Ovary (tissue), 9 donors: Measurements from ENCODE around the gene GPR87. TPM values are rescaled to one million over a fixed set of nuclear protein-coding genes. Genes with fewer than 3 reads are reported as not detected.

Experiments
- DNase-seq, 5 donors: peaks; one replicate each; pipeline ENCODE4 v3.0.0-alpha.2; 2019 to 2020
- H3K27ac ChIP-seq, 2 donors: fragments of 200-600 bp; one replicate each; pipeline versions ENCODE4 v1.5.1 to v1.8.0; 2019 to 2022
- H3K27me3 ChIP-seq: fragments of 200-600 bp; one replicate; pipeline ENCODE4 v1.8.0; 2022
- H3K36me3 ChIP-seq: fragments of 200-600 bp; sonication (generic); one replicate; pipeline ENCODE4 v1.5.1; 2019
- H3K4me1 ChIP-seq: one replicate; pipeline ENCODE4 v1.8.1; 2013; ENCODE audit warnings: mild to moderate bottlenecking, moderate library complexity; ENCODE audit not compliant: insufficient read depth
- H3K4me3 ChIP-seq: fragments of 200-600 bp; sonication (generic); one replicate; pipeline ENCODE4 v1.5.1; 2017
- H3K9me3 ChIP-seq, 2 donors: fragments of 200-600 bp in 1 of 2; sonication (generic) in 1 of 2; one replicate each; pipeline versions ENCODE4 v1.5.1 to v1.8.1; 2013 to 2019; ENCODE audit warnings: mild to moderate bottlenecking in 1 of 2, moderate library complexity in 1 of 2
- EP300 ChIP-seq: sonication (generic); formaldehyde crosslinking; IDR thresholded peaks from one replicate; pipeline ENCODE4 v1.6.1; 2017; ENCODE audit warnings: antibody characterized with exemption
- POLR2A ChIP-seq: fragments of 450-650 bp; IDR thresholded peaks from one replicate; pipeline ENCODE4 v1.6.1; 2017; ENCODE audit warnings: antibody characterized with exemption, mild to moderate bottlenecking, moderate library complexity
- WGBS, 3 donors: extraction: QIAGEN DNeasy Blood & Tissue Kit in 1 of 3; methylation state at CpG; one replicate each; pipeline versions ENCODE4 v1.1.5 to v1.1.7; 2013 to 2017; 5-methylcytosine and 5-hydroxymethylcytosine counted together
- intact Hi-C, 4 donors: fragments of 100-400 bp; cut with DNase I; formaldehyde crosslinking; loops; one replicate each; pipeline versions ENCODE4 v1.11.0 to v1.15.1; 2022 to 2023
- polyA plus RNA-seq, 2 donors: library from polyadenylated mRNA; stranded (reverse); fragments of 200-250 nt in 1 of 2; fragments of 350-450 nt in 1 of 2; fragmentation: Illumina TruSeq in 1 of 2; extraction: RNeasy Lipid Tissue Mini Kit (QIAGEN cat#74804) in 1 of 2; gene quantifications; one replicate each; pipeline ENCODE4 v1.2.3, GENCODE V29; 2013 to 2014
- total RNA-seq, 7 donors: library from RNA; depleted of rRNA in 2 of 7; stranded (reverse); fragments of >200 nt in 2 of 7; fragmentation: NEBNext Ultra II Directional in 3 of 7; extraction: Animal tissue kit (Norgen Biotek cat#: 25700) in 3 of 7; gene quantifications; one replicate each; pipeline versions ENCODE4 v1.1.0 to v1.2.4, GENCODE V29; 2016 to 2023
- TF ChIP-seq, protein P1 (sequence below), 3 donors: fragments of 450-650 bp in 2 of 3; fragments of 200-600 bp in 1 of 3; IDR thresholded peaks; one replicate each; pipeline versions ENCODE4 v1.5.1 to v1.8.0; 2016 to 2022; ENCODE audit warnings: antibody characterized with exemption in 3 of 3, mild to moderate bottlenecking in 1 of 3
- donor health status: DM: no; HTN: no; CAD: no; lungs with moderate emphysema.
- donor health status: DM: no; HTN: no; CAD: no.
- donor health status: Bipolar disorder and iron deficiency.
- donor health status: DM: yes; HTN: yes; CAD: no.
- donor health status: DM: no; HTN: no; CAD: no.
- donor health status: DM: yes; HTN: yes; CAD: no.

GPR87 gene
- total and polyA plus RNA-seq, 9 donors, result 0.23 TPM; not detected in 8

DNA sequence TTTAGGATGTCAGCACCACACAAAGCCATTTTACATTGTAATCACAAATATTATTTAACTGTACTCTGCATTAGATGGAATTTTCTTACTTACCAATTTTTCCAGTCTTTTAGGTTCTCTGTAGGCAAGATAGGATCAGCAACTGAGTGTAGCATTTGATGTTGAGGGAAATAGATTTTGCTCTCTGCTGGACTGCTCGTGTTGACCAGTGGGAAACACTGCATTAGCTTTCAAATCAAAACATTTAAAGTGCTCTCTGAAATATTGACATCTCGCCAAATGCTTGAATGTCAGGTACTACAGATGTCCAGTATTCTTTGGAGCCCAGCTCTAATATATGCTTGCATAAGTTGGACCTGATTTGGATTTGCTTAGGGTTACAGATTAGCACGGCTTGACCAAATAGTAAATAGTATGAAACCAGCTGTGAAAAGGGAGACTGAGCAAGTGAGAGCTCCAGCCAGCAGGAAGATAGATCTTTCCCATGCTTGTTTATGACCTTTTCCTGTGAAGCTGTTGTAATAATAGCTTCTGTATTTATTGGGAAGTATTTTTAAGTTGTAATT, 67.8 kb downstream of the GPR87 start:
- WGBS, 3 donors, result 8 to 32% (median 17%) methylated on average over 3 of the region's 3 CpGs
- TF ChIP-seq POLR2A (no peak), EP300 (no peak)
- TF ChIP-seq, protein P1, sequence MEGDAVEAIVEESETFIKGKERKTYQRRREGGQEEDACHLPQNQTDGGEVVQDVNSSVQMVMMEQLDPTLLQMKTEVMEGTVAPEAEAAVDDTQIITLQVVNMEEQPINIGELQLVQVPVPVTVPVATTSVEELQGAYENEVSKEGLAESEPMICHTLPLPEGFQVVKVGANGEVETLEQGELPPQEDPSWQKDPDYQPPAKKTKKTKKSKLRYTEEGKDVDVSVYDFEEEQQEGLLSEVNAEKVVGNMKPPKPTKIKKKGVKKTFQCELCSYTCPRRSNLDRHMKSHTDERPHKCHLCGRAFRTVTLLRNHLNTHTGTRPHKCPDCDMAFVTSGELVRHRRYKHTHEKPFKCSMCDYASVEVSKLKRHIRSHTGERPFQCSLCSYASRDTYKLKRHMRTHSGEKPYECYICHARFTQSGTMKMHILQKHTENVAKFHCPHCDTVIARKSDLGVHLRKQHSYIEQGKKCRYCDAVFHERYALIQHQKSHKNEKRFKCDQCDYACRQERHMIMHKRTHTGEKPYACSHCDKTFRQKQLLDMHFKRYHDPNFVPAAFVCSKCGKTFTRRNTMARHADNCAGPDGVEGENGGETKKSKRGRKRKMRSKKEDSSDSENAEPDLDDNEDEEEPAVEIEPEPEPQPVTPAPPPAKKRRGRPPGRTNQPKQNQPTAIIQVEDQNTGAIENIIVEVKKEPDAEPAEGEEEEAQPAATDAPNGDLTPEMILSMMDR (IDR thresholded peaks at IDR 0.05), result no peak
- no peaks in the 10 kb centered on the region for H3K36me3 ChIP-seq
- H3K9me3 ChIP-seq, result no peaks in the 10 kb centered on the region
- no peak overlapping the region for H3K4me3 ChIP-seq
- H3K27ac ChIP-seq, result no peak overlapping the region
- no peak for DNase-seq
- H3K4me1 ChIP-seq, result peaks cover 2% of the 10 kb centered on the region
- intact Hi-C loops, result no loop called here
- H3K27me3 ChIP-seq, result no peaks in the 10 kb centered on the region

Other genes with a start within 250 kb of the GPR87 start
- 1 to 10 TPM in 3 of 7 donors, under 1 TPM in 4; 0.65 to 2.4 (median 0.78) TPM for gene MED12L, start 231.2 kb downstream of the GPR87 start, total RNA-seq
- under 1 TPM; 0.15 to 0.20 TPM for gene MED12L, start 231.2 kb downstream of the GPR87 start, polyA plus RNA-seq
- gene GPR171, start 113.6 kb downstream of the GPR87 start, total RNA-seq, result 1 to 10 TPM in 1 of 7 donors, under 1 TPM in 3, not detected in 3; 0.46 to 1.4 (median 0.85) TPM
- 1 to 10 TPM in 1 of 2 donors, under 1 TPM in 1; 0.21 to 2.6 TPM for gene GPR171, start 113.6 kb downstream of the GPR87 start, polyA plus RNA-seq
- 1 to 10 TPM in 2 of 7 donors, under 1 TPM in 4, not detected in 1; 0.28 to 1.2 (median 0.70) TPM for gene P2RY14, start 38.3 kb downstream of the GPR87 start, total RNA-seq
- 1 to 10 TPM in 1 of 2 donors, under 1 TPM in 1; 0.54 to 2.8 TPM for gene P2RY14, start 38.3 kb downstream of the GPR87 start, polyA plus RNA-seq
- gene P2RY13, start 12.7 kb upstream of the GPR87 start, total RNA-seq, result 1 to 10 TPM in 1 of 7 donors, under 1 TPM in 6; 0.27 to 1.6 (median 0.56) TPM
- 1 to 10 TPM in 1 of 2 donors, under 1 TPM in 1; 0.31 to 5.8 TPM for gene P2RY13, start 12.7 kb upstream of the GPR87 start, polyA plus RNA-seq
- gene P2RY12, start 67.9 kb upstream of the GPR87 start, total RNA-seq, result 1 to 10 TPM in 3 of 7 donors, under 1 TPM in 4; 0.22 to 1.7 (median 0.69) TPM
- gene P2RY12, start 67.9 kb upstream of the GPR87 start, polyA plus RNA-seq, result 1 to 10 TPM in 1 of 2 donors, under 1 TPM in 1; 0.19 to 1.3 TPM
- gene IGSF10, start 144.2 kb upstream of the GPR87 start, total RNA-seq, result 10 to 100 TPM; 12.1 to 59.5 (median 36.7) TPM
- gene IGSF10, start 144.2 kb upstream of the GPR87 start, polyA plus RNA-seq, result 10 to 100 TPM; 25.4 to 27.4 TPM